ENCODE results near the gene CSNK1G1.
"Not testable (repeated sequence)": the region's sequence is repeated elsewhere in the genome, so short reads cannot be mapped to it uniquely, and the experiment has no call there.

The CSNK1G1 gene

DNA sequence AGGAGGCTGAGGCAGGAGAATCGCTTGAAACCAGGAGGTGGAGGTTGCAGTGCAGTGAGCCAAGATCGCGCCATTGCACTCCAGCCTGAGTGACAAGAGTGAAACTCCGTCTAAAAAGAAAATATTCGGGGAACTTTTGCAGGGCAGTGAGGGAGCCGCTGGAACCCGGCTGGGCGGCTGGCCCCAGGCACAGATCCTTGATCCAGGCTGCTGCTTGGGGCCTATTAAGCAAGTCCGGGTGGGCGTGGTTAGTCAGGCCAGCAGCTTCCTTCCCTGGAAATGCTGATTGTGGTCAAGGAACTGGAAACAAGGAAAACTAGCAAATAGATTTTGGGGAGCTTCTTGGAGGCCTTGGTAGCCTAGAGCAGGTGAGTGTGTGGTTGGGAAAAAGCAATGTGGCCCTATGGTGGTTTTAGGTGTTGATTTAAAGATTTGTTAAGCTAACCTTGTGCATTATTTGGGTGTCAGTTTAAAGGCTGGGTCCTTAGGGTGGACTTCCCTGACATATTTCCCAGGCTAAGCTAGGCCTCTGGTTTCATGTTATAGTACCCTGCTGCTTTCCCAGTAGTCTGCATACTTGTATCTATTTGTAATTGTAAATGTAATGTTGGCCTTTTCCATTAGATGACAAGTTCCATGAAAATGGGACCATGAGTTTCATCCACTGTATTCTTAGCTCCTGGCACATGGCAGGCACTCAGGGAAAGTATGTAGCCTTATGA lies 222.2 kb downstream of the CSNK1G1 start:
- DNase-seq (ENCODE audit: low read depth in 2 of 2): no peak

DNA sequence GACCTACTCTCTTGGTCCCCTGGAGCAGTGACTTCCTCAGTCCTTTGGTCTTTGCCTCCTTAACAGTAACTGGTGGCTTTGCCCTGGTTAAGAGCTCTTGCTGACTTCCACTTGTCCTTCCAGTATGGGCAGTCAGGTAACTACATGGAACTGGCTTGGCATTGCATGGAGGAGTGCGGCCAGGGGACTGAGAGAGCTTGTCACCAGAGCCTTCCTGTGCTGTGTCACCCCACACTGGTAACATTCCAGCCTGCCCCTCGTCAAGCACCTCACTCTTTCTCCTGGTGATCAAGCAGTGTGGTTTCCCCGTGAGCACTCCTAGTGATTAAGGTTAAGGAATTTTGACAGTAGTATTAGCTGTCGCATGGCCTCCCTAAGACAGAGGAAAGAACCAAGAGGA lies 223.8 kb downstream of the CSNK1G1 start:
- DNase-seq (ENCODE audit: low read depth in 2 of 2): no peak

DNA sequence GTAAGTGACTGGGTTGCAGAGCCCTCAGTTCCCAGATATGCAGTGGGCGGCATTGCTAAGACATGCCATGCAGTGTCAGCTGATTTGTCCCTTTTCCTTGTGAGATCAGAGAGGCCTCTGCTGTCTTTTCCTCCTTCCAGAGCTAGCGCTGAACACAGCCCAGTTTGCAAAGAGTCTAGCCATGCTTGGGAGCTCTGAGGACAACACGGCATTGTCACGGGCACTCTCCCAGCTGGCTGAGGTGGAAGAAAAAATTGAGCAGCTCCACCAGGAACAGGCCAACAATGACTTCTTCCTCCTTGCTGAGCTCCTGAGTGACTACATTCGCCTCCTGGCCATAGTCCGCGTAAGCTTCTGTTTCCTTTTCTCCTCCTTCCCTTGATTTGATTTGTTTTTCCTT lies 224.4 kb downstream of the CSNK1G1 start:
- no peak for DNase-seq (ENCODE audit: low read depth in 2 of 2)

DNA sequence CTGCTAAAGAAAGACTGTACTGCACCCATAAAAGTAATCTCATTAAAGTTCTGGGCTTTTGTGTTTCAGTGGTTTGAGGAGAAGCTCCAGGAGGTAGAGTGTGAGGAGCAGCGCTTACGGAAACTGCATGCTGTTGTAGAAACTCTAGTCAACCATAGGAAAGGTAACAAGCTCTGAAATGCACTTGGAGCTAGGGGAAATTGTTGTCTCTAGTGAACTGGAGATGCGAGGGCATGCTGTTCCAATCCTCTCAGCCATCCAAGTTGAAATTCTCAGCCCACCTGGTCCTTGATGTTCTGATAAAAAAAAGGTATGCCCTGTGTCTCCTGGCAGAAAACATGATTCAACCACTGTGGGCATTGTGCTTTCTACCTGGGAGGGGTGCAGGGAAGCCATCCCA lies 225.8 kb downstream of the CSNK1G1 start:
- DNase-seq (ENCODE audit: low read depth in 2 of 2): no peak

DNA sequence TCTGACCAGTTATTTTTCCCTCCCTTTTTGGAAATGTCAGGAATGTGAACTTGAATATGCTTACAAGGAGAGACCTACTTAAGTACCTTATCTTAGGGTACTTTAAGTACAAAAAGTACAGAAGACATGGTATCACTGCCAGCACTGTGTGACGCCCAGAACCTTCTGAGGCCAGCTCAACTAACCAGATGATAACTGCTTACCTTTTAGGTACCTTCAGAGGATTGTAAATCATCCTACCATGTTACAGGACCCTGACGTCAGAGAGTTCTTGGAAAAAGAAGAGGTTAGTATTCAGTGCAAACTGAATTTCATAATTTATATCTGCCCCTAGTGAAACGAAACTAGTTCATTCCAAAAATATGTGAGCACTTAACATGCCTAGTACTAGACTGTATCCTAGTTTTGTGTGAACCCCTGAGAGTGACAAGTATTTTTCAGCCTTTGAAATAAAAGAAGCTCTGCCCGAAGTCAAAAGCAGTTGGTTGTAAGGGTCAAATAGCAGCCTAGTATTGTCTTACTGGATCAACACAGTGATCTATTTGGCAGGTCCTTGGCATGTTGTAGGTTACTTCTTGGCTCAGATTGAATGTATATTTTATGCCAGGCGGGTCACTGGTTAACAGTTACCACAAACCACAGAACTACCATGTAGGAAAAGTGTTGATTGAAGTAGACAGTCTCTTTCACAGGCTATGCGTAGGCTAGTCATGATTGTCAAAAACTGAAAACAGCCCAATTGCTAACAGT lies 228.3 kb downstream of the CSNK1G1 start:
- no peak for DNase-seq (ENCODE audit: low read depth in 2 of 2)

DNA sequence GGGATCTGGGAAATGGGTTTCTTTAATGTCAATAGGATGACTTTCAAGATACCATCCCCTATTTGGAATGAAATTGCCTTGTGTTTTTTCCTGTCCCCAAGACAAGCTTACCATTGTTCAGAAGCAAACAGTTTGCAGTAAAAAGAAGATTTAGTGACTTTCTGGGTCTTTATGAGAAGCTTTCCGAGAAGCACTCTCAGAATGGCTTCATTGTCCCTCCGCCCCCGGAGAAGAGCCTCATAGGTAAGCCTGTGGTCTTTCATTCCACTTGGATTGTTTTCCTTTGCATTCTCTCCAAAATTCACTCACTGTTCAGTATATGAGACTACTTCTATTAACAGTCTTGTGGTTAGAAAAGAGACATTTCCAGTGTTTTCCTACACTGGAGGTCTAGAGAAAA lies 230.0 kb downstream of the CSNK1G1 start:
- DNase-seq (ENCODE audit: low read depth in 2 of 2): no peak

DNA sequence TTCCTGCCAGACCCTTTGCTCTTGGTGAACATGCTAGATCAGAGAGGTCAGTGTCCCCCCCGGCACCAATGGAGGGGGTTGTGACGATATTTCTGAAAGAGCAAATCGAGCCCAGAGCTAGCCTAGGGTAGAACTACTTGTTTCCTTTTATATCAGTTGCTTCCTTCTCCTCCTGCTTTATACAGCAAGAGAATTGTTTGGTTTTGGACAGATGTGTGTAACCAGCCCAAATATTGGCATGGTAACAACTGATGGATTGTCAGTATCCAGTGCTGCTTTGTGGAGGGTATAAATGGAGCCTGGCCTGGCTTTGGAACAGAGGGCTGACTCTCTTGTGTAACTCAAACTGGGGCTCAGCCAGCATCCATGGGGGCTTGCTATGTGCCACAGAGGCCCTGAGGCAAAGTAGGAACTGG lies 233.0 kb downstream of the CSNK1G1 start:
- DNase-seq (ENCODE audit: low read depth in 2 of 2): no peak

DNA sequence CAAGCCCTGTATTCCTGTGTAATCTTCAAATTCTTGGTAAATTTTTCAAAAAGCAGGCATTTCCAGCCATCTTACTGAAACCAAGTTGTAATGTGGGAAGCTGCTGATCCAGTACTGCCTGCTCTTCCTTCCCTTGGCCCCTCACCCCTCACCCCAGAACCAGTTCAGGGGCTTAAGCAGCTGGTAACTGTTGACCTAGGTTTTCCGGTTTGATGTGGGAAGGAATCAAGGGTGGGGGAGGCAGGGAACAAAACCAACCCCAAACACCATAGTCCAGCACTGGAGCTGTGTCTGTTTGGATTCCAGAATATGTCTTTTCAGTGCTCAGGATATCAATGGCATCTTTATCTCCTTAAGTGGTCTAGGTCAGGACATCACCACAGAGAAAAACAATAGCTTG lies 233.5 kb downstream of the CSNK1G1 start:
- no peak for DNase-seq (ENCODE audit: low read depth in 2 of 2)

DNA sequence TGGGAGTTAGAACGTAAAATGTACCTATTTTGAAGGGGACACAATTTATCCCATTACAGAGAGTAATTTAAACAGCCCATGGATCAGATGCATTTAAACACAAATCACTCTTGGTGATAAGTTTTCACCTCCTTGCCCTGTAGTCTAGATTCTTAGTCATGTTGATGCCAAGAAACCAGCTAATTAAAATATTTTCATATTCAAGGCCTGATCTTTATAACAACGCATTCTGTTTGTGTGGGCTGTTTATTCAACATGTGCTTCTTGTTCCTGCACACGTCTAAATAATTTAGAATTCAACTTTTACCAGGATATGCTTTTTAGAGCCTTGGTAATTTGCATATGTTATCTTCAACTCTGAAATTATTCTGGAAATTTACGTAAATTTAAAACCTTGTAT lies 234.4 kb downstream of the CSNK1G1 start:
- DNase-seq (ENCODE audit: low read depth in 2 of 2): no peak

DNA sequence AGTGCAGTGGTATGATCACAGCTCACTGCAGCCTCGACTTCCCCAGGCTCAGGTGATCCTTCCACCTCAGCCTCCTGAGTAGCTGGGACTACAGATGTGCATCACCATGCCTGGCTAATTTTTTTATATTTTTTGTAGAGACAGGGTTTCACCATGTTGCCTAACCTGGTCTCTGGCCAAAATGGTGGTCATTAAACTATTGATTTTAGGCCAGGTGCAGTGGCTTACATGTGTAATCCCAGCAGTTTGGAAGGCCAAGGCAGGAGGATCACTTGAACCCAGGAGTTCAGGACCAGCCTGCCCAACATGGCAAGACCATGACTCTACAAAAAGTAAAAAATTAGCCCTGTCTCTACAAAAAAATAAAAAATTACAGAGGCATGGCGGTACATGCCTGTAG lies 235.7 kb downstream of the CSNK1G1 start:
- DNase-seq (ENCODE audit: low read depth in 2 of 2): not testable (repeated sequence)

DNA sequence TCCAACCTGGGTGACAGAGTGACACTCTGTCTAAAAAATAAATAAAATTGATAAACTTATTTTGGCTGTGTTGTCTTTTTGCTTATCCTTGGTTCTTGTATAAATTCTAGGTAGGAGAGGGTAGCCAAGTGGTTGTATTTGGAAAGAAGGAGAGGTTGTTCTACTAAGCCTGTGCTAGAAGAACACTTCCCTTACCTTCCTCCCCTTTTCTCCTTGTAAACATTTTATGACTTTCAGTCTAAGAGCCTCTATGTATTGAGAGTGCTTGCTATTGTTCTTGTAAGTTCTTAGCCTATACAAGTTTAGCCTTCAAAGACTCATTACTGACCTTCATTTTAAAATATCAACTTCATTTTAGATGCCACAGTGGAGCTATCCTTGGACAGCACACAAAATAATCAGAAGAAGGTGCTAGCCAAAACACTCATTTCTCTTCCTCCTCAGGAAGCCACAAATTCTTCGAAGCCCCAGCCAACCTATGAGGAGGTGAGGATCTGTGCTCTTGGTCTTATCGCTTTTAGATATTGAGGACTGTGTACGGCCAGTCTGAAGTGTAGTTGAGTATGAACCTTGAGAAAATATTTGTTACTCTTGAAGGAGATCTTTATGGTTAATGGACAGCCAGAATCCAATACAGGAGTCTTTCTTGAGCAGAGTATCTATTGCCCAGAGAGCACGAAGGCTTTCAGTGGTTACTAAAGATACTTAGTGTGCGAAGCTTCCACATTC lies 238.1 kb downstream of the CSNK1G1 start:
- DNase-seq (ENCODE audit: low read depth in 2 of 2): no peak
